ENCODE results near the gene STK33.

STK33 gene

DNA sequence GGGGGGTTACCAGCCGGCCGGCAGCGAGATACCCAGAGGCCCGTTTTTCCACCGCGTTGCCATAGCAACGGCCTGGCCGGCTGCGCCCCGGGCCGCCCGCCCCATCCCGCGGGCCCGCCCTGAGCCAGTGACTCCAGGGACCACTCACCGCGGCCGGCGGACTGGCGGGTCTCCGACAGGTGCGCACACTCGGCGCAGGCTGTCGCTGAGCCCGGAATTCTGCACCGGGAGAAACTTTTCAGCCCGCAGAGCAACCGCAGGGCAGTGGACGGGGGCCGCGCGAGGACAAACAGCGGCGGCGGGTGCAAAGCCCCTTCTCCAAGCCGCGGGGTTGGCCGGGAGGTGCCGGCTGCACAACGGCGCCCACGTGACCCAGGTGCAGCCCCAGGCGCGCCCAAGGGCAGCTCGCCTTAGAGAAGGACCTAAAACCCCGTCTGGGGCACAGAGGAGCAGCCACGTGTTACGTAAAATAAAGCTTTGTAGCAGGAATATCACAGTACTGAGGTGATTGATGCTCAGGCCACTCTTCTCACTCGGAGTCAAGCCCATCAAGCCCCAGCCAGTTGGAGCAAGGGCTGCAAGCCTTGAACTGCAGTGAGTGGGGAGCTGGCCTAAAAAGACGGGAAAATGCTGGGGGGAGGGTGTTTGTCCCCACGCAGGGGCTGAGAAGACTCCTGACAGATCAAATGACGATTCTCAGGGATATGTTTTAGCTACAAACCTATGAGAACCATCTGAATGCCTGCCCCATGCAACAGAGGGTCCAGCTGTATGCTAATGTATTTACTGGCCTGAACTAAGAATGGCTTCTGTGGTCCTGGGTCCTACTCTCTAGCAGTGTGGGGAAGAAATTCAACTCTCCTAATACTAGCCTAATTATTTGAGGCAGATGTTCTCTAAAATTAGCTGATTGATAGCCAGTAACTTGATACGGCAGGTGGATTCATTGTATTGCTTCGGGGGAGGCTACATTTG lies at the start of gene STK33:
Gene STK33 (minus strand): TSS at position 294 of the 975 bp plus-strand sequence. CDS start 119,323 bp downstream, outside the sequence.
- peak; percentile 57 for DNase-seq

DNA sequence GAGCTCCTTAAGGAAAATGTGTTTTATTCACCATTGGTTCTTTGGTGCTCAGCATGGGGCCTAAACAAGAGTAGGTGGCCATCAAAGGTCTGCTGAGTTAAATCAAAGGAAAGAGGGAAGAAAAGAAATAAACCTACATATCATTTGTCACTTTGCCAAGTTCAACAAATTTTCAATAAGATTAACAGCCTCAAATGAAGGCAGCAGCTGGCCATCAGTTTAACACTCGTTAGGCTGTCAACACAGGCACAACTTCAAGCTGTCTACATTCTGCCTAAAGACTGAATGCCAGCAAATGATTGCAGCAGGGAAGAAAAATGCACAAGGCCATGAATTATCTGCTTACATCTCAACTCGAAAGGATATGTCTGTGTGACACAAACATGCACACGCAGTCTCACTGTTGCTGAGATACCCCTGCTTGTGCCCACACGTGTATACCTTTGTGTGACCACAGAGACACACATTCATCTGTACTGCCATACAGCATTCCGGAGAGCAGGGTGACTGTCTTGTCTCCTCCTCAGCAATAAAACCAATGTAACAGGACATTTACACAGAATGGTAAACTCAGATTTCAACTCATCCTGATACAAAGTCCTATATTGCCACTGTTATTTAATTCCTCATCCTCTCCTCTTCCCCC lies 48.3 kb upstream of the STK33 start:
- no peak for DNase-seq

DNA sequence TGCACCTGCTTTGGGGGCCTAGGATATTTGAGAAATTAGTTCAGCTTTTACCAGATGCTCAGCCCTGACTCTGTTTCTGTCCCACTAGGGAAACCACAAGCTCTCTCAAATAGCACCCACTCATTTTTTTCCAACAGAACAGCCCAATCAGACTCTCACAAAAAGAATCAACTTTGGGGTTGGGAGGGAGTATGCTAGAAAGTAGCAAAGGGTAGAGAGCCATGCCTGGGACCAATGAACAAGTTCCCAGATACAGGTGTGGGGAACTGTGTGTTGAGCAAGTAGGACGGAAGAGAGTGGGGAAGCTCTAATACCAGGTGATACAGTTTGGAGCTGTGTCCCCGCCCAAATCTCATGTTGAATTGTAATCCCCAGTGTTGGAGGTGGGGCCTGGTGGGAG lies 47.3 kb upstream of the STK33 start:
- DNase-seq: no peak

DNA sequence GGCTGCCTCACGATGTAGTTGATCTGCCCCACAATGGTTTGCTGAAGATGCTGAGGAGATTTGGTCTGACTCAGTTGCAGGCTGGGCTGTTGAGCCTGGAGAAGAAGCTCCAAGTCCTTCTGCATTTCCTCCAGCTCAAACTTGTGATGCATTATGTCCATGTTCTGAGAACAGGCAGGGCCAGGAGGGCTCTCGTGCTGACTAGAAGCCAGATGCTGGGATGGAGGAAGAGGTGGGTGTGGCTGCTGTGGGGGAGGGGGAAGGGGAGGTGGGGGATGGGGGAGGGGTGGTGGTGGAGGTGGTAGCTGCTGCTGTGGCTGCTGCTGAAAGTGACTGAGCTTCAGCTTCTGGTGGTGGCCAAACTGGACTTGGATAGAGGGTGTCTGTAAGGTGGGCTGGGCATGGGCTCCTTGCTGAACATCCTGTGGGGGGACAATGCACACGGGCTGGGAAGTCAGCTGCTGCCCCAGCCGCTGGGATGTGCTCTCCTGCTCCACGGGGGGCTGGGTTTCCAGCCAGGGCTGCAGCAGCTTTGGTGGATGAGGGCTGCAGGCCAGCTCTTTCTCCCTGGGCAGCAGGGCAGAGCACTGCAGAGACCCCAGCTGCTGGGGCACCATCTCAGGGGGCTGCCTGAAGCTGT lies 46.4 kb upstream of the STK33 start:
- no peak for DNase-seq

DNA sequence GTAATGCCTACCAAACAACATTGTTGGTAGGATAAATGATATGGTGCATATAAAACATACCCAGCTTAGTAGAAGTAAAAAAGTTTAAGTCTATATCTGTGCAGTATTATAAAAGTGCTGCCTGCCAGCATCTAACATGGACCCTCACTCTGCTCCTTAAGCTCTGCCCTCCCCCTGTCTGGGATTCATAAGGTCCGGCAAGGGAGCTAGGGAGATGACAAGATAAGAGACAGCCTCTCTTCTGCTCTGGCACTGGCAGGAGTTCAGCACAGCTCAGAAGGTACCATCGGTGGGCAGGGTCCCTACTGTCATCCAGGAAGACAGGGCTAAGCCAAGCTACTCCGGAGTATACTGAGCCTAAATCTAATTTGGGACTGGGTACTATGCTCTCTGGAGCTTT lies 45.6 kb upstream of the STK33 start:
- no peak for DNase-seq

DNA sequence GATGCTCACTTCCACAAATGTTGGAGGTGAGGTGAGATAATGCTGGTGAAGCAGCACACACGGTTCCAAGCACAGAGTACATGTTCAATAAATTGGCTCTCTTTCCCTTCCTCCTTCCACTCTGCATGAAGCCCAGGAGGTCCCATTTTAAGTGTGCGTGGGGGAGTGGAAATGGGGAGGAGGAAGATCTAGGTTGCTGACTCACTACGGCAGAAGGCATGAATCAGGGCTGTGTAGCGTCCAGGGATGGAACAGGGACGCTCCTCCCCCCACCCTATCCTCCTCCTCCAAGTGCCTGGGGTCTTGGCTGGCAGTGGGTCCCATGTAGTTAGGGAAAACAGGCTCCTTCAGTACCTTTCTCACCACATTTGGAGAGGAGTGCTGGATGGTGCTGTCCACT lies 44.3 kb upstream of the STK33 start:
- no peak for DNase-seq

DNA sequence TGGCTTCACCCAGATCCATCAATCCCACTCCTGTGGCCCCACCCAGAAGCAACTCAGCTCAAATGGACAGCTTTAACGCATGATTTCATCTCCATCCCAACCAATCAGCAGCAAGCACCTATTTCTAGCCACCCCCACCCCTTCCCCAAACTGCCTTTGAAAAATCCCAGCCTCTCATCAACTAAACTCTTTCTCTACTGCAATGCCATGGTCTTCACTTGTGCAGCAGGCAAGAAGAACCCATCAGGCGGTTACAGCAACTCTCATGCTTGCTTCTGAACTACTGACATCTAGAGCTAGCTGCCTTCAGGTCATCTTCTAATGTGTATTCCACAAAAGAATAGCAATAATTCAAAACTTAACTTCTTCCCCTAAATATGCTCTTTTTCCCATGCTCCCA lies 42.1 kb upstream of the STK33 start:
- no peak for DNase-seq

DNA sequence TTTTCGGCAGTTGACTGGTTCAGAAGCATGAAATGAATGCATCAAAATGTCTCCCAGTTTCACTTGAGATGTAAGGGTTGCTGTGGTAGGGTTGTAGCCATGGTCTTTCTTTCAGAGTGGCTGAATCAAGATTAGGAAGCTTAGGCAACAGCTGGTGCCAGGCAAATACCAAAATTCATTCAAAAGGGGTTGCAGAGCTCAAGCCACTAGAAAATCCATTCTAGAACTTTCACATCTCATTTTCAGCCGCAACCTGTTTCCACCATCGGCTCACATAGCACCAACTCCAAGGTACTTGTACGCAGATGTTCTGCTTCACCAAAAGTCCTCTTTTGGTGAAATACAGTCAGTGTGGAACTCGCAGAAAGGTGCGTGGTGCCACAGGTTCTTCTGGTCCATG lies 40.5 kb upstream of the STK33 start:
- no peak for DNase-seq

DNA sequence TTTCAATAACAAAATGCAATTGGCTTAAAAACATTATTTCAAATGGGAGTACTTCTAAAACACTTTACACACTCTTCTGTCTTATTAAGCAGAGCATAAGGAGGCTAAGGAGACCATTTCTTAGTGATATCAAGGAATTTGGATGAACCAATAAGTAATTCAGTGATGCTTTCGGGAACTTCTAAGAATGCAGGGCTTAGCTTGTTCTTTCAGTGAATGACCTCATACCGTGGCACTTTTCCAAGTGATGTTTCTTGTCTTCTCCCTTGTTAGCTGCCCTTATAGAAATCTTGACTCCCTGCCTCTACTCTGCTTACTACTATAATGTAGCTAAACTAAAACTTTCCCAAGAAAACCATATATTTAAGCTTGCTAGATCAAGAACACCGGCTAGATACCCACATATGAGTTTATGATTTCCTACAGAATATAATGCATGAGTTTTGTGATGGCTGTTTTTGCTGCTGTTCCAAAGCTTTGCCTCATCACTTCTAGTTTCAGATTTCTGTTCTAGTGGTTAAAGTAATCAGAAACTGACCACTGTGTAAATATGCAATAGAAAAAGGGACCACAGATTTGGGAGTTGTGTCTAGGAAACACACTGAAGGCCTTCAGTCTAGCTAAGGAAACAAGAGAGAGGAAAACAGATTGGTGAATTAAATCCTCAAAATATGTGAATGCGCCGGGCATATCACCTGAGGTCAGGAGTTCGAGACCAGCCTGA lies 37.5 kb upstream of the STK33 start:
- no peak for DNase-seq

DNA sequence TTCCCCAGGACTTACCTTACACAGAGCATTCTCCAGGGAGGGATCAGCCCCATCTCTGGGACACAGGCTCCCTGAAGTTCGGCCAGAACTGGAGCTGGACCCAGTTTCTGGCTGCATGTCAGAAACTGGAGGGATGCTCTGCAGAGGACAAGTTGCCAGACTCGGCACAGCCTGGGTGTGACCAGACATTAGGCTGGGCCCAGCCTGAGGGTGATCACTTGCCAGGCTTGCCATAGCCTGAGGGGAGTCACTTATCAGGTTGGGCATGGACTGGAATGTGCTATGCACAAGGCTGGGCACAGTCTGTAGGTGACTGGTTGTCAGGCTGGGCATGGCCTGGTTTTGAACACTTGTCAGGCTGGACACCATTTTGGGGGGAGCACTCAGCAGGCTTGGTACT lies 30.7 kb upstream of the STK33 start:
- no peak for DNase-seq

DNA sequence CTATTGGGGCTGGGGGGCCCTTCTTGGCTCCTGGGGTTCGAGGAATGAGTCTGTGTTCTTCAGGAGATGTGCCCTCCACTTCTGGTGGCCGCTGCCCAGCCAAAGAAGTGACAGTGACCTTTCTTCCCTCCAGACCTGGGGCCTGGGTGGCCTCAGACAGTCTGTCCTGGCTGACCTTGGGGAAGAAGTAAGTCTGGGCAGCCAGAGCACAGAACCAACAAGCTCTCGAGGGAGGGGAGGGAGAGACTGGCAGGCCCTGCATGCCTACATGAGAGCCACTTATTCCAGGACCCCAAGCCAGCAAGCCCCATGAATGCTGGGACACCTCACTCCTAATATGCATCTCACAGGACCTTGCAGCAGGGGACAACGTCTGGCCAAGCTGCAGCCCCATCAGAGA lies 27.1 kb upstream of the STK33 start:
- DNase-seq: no peak

DNA sequence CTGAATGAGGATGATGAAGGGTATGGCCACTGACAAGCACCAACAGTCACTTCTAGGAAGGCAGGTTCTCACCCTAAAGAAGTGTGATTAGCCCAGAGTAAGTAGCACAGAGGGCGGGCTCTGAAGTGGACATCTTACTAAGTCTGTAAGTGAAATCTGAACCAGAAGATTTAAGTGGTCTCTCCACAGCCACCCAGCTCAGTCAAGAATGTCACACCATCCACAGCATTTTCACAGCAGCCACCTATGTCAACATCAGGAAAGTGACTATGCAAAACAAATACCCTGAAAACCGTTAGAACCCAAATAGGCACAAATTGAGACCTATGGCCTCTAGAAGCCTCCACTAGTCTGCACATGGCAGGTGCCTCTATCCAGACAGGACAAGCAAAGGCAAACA lies 23.0 kb upstream of the STK33 start:
- DNase-seq: no peak

DNA sequence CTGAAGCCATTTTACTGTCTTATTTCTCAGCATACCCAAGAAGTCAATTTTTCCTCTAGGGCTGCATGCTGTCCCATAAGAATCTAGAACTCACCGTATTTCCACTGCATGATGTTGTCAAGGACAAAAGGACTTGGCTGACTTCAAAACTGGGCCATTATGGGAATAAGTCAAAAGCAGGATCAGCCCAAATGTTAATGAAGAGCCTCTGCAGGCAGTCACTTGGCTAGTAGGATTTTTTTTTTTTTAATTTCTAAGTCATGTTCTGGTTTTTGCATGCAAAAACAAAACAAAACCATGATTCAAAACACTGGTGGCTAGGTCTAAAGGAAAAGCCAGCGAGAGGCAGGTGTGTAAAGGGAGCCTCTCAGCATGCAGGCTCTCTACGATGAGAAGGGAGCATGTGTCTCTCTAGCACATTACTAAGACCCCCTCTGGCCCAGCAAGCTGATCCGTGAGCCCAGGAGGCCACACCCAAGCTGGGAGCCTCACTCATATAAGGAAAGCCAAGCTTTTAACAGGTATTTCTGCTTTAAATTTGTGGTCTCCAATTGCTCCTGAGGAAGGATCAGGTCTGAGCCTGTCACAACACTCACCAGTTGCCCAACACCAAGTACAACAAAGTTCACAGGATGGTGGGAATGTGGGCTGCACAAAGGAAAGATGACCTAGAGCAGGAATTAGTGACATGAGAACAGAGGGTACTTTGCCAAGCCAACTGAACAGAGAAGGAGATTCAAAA lies 21.4 kb upstream of the STK33 start:
- DNase-seq: no peak

DNA sequence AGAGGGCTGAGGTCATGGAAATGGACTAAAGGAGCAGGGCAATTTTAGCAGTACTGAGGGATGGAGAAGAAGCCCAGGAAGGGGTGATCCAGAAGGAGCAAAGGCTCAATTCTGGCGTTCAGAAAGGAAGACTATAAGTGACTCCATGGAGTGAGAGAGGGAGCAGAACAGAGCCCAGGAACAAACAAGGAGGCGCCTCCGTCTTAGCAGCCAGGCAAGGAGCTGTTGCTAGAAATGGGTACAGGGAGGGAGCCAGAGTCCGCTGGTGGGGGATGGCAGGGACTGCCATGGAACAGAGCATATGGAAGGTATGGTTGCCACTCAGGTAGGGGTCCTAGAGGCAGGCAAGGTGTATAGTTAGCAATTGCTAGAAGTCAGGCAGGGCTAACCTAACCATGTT lies 20.5 kb upstream of the STK33 start:
- DNase-seq: no peak

DNA sequence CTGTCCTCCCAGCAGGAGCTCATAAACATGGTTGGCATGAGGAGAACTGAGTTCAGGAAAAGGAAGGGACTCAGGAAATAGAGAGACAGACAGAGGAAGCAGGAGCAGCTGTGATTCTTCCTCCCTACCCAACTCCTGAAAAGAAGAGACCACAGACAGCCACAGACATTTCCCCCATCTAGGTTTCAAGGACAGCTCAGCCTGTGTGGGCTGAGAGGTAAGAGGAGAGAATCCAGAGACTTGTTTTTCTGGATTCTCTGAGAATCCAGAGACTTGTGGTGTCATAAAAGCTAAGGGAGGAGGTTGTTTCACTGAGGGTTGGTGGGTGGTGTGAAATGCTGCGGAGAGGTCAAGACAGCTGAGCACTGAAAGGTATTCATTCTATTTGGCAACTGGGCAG lies 19.0 kb upstream of the STK33 start:
- DNase-seq: no peak

DNA sequence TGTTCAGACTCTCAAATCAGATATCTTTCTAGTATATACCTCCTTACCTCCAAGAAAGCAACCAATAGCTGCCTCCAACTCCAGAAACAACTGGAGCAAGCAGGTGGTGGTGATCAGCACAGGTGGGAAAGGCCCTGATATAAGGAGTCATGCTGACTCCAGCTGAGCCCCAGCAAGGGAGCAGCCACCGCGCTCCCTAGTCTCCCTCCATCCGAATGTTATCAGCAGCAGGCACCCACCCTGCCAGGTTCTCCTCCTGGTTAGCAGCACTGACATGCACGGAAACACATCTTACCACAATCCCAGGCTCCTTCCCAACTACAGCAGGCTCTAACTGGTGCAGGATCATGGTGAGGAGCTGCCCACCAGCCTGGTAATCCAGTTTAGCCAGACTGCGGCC lies 18.5 kb upstream of the STK33 start:
- DNase-seq: no peak

DNA sequence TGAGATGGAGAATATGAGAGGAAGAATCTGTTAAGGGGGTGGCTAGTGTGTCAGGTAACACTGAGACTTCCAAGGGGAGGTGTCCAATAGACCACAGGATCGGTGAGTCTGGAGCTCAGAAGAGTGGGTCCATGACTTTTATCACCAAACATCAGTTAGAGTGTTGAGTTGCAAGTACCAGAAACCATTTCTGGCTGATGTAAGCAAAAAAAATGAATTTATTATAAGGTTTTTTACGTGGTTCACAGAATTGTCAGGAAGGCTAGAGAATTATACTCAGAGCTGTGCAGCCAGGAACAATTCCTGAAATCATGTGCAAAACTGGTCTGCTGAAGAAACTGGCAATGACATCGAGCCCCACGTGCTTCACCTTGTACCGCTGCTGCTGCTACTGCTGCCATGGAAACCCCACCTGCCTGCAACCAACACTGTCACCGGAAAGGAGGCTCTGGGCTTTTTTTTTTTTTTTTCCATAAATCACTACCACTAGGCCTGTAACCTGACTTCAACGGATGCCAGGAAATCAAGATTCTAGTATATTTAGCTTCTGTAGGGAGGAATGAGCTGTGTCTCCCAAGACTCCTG lies 16.6 kb upstream of the STK33 start:
- peak; percentile 21 for DNase-seq

DNA sequence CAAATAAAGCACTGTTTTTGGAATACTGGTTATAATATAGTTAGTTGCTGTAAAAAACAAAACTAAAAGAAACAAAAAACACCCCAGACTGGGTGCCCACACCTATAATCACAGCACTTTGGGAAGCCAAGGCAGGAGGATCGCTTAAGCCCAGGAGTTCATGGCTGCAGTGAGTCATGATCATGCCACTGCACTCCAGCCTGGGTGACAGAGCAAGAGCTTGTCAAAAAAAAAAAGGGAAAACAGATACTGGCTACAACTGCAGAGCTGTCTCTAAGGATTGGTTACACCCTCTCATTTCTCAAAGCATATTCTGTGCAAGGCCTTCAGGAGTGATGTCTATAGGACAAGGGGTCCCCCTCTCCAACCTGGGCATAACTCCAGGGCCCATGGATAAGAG lies 14.6 kb upstream of the STK33 start:
- no peak for DNase-seq

DNA sequence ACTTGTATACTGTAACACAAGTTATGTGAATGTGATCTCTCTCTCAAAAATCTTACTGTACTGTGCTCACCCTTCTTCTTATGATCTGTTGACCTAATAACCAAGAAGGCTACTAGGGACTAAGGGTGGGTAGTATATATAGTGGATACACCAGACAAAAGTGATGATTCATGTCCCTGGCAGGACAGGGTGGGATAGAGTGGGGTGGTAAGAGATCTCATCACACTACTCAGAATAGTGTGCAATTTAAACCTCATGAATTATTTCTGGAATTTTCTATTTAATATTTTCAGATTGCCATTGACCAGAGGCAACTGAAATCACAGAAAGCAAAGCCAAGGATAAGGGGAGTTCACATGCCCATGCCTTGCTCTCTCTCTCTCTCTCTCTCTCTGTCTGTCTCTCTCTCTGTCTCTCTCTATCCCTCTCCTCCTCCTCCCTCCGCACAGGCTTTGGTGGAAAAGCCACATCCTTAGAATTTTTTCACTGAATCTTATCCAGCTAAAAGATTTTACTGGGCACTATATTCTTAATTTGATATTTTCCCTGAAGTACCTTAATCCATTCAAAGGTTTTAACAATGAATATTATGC lies 12.0 kb upstream of the STK33 start:
- no peak for DNase-seq

DNA sequence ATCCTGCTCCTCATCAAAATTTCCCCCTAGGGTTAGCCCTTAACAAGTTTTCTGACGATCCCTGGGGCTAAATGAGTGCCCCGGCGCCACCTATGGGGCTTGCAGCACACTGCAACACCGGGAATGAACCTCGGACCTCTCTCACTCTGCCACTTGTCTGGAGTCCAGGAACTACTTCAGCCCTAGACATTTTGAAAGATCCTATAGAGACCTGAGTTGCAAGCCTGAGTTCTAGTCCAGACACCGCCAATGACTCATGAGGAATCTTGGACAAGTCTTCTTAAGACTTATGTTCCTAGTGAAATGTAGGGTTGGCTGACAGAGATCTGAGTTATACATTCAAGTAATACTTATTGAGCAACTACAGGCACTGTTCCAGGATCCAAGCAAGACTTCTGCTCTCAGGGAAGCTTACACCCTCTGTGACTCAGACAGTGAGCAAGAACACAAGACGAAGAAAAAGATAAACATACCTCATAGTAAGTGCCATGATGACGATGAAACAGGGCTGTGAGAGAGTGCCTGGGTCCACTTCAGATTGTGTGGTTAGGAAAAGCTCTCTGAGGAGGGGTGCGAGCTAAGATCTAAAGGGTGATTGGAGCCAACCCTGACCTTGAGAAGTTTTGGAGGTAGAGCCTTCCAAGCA lies 10.2 kb upstream of the STK33 start:
- DNase-seq: peak; percentile 17

DNA sequence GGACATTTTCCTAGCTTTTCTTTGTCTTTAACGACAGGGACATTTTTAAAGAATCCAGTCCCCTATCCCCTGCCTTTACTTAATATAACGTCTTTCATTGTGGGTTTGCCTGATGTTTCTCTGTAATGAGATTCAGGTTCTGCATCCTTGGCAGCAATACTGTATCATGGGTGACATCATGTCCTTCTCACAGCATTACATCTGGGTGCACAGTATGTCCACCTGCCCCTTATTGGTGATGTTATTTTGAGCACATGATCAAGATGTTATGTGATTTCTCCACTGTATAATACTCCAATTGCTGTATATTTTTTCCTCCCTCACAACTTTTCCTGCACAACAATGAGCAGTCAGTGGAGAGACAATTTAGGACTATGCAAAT lies 9.7 kb upstream of the STK33 start:
- no peak for DNase-seq

Data from stimulated activated CD4-positive, alpha-beta T cell treated with anti-CD3 and anti-CD28 coated beads, Interleukin-1b, Interleukin-23, amount 100 ng/mL, for 48 hours (primary cell).